Limb (tissue), 2 donors: ENCODE data around the gene PLEKHA7.

Experiments used
- DNase-seq, 2 donors: peaks; one replicate each; pipeline ENCODE4 v3.0.0-alpha.2; 2016; ENCODE audit errors: extremely low spot score in 2 of 2

The PLEKHA7 gene

DNA sequence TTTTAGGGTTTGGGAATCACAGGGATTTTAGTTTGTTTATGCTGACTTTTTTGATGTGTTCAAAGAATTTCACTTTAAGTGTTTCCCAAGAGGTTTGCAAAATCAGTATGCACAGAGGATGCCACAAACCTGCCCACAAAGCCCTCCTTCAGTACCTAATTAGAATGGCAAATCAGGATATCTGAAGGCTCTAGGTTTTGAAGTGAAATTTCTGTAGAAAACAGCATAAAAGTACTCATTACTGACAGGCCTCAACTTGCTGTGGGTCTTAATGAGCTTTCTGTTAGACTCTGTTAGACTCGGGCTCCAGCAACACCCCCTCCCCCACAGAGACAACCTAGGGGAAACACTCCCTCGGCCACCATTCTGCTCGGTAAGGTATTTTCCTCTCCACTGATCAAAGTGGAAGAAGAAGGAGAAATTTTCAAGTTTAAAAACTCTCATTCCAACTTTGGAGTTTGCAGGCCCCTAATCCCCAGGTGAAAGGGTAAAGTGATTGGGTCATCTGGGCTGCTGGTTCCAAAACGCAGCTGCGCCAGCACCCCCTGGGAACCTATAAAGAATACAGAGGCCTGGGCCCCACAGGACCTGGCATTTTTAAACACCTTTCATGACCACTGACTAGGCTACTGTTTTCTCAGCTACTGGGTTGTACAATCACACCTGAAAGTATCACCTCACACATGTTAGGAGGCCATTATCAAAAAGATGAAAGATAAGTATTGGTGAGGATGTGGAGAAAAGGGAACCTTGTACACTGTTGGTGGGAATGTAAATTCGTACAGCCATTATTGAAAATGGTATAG lies 67.5 kb downstream of the PLEKHA7 start:
- DNase-seq = no peak

- peak in 1 of 2 donors; percentile 55 for DNase-seq
These were observed 68.3 kb downstream of the PLEKHA7 start for GRCh38 chr11:16945671-16946469.

GRCh38 chr11:16942911-16943310 lies 71.3 kb downstream of the PLEKHA7 start:
- DNase-seq = no peak

- DNase-seq = no peak
These were observed 71.9 kb downstream of the PLEKHA7 start for GRCh38 chr11:16942342-16942741.

GRCh38 chr11:16941935-16942334 lies 72.3 kb downstream of the PLEKHA7 start:
- DNase-seq = no peak

DNA sequence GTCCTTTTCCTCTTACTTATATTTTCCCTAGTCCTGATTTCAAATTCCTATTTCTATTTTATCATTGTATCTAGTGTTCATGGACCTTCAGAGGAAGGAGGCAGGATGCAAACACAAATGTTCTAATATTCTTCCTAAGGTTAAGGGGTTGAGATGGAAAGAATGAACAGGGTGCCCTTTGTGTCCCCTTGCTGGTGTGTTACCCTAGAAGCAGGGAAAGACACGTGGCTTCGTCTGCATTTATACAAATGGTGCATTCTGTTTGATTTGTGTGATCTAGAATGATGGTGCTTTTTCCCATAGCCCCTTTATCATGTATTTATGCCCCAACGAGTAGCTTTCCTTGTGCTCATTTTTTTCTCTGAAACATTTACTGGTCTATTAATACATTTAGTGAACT lies 76.2 kb downstream of the PLEKHA7 start:
- DNase-seq = no peak

DNA sequence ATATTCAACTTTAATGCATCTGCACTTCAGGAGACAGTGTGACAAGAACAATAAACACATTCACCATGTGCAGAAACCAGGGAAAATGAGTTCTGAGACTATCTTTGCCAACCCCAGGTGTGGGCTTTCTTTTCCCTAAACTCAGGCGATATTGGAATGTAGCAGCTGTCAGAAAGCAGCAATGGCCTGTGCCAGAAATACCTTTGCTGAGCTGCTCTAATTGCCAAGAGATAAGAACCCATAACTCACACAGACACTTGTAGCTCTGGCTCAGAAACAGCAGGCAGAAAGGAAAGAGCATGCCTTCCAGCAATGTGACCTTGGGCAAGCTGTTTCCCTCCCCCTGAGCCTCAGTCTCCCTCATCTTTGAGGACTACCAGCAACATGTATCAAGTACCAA lies 77.6 kb downstream of the PLEKHA7 start:
- DNase-seq = no peak

DNA sequence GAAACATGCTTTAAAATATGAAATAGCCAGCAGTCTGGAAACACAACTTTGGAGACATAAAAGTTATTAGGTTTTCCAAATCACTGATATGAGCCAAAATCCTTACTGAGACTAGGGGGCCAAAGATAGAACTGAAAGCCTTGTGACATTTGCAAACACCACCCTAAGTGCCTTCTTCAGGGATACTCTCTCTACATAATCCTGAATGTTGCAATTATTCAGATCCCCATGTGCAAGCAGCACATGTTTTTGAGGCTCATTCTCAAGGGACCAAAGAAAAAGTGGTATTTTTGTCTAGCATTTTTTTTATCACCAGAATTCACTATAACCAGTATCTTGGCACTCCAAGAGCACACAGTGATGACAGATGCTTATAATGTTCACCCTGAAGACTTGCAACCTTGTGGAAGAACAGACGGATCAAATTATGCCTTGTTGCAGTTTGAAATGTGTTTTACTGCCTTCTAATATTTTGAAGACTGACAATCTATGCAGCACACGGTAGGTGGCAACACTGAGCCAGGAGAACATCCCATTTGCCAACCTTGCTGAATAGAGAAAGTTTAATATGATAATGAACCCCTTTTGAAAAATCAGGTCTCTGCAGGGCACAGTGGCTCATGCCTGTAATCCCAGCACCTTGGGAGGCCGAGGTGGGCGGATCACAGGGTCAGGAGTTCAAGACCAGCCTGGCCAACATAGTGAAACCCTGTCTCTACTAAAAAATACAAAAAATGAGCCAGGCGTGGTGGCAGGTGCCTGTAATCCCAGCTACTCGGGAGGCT lies 78.5 kb downstream of the PLEKHA7 start:
- peak in 1 of 2 donors; percentile 54 for DNase-seq

DNA sequence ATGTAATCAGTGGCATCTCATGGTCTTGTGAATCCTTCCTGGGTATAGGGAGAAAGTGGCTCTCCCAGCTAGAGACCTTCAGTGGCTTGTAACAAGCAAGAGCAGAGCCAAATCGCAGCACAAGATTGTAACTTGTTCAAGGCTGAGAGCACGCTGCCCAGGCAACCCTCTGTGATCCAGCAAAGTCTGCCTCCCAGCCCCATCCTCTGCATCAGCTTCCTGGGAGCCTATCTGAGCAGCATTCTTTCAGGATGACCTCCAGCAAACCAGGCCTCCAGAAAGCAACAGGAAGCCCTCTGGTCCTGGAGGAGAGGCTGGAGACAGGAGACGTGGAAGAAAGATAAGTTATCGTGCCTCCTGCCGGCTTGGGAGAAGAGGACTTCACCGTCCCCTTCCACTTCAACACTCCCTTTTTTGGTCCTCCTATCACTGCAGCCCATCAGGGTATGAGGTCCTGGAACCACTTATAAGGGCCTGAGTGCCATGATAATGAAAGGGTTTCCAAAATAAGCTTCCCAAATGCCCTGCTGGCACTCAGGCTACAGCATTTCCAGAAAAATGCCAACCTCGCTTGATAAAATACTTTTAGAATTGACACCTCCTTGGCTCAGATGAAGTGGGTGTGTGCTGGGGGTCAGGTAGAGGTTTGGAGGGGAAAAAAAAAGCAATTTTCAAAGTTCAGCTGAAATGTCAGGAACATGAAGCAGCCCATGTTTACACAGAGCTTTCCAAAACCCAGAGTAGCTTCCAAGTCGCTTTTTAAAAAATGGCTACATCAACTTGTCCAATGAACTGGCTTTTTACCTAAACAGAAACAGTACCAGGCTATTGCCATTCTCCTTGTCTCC lies 80.2 kb downstream of the PLEKHA7 start:
- DNase-seq = no peak

DNA sequence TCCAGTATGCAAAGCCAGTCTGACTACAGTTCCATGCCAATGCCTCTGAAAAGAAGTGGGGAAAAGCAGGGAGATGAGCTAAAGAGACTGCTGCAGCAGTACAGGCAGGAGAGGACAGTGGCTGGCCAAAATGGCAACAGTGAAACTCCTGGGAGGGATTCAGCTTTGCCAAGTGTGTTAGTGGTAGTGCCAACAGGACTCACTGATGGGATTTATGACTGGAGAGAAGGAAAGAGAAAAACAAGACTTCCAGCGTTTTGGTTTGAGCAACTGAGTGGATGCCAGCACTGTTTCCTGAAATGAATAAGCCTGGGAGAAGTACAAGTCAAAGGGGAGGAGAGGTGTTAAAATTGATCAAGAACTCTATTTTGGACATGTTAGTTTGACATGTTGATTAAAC lies 80.9 kb downstream of the PLEKHA7 start:
- no peak for DNase-seq

- DNase-seq = no peak
These were observed 86.2 kb downstream of the PLEKHA7 start for GRCh38 chr11:16928044-16928443.

GRCh38 chr11:16926883-16927626 lies 87.2 kb downstream of the PLEKHA7 start:
- no peak for DNase-seq

- DNase-seq = peak in 1 of 2 donors; percentile 77
These were observed 88.6 kb downstream of the PLEKHA7 start for GRCh38 chr11:16925561-16926065.

- DNase-seq = peak; percentile 61 to 81
These were observed 89.2 kb downstream of the PLEKHA7 start for GRCh38 chr11:16924826-16925560.

GRCh38 chr11:16924462-16924825 lies 89.8 kb downstream of the PLEKHA7 start:
- no peak for DNase-seq

- DNase-seq = no peak
These were observed 90.2 kb downstream of the PLEKHA7 start for GRCh38 chr11:16923987-16924386.

- DNase-seq = no peak
These were observed 92.5 kb downstream of the PLEKHA7 start for GRCh38 chr11:16921668-16922067.

DNA sequence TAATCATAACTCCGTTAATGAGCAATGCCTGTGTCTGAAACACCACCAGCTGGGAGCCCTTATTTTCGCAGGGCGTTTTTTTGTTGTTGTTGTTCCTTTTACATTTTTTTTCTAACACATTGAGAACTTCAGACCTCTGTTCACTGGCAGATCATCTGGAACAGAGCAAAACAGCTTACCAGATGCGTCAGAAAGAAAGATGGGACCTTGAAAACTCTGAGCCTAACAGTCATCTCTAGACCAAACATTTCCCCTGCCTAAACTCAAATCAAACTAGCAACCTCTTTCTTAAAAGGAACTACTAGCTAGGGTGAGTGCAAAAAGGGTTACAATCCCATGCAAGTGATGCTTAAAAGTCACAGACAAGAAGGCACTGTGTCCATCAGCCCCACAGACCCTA lies 93.2 kb downstream of the PLEKHA7 start:
- no peak for DNase-seq

DNA sequence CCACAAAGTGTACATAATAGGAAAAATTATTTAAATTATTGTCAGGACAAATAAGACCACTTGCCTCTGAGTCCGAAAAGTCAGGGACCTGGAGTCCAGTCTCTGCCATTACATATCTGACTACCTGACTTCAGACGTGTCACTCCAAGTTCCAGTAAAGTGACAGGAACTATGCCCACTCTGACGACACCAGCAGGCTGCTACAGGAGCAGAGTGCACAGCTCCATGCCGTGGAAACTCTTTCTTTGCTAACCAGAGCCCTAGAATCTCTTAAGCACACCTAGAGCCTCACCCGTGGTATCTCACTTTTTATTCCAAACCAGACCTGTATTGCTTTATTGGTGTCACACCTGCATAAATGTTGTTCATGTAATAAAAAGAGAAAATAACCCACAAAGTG lies 93.7 kb downstream of the PLEKHA7 start:
- no peak for DNase-seq
